ENCODE data around the gene TSHZ2.
A peak's percentile ranks its signal among the peaks of the same experiment; 100 is the strongest.

Gene TSHZ2

DNA sequence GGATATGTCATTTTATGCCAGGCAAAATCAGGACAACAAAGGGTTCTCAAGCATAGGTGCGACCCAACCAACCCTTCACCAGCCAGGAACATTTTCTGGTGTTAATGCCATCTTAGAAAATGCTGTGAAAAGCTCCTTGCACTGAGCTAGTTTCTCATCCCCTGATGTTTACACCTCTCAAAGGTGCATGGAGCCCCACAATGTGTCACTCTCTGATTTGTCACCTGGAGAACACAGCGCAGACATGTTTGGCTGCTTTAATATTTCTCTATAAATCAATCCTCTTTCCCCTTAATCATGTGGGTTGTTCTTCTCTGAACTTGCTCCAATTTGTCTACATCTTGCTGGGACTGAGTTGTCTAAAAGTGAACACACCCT is 244.3 kb downstream of the TSHZ2 start:
- no peak for DNase-seq

DNA sequence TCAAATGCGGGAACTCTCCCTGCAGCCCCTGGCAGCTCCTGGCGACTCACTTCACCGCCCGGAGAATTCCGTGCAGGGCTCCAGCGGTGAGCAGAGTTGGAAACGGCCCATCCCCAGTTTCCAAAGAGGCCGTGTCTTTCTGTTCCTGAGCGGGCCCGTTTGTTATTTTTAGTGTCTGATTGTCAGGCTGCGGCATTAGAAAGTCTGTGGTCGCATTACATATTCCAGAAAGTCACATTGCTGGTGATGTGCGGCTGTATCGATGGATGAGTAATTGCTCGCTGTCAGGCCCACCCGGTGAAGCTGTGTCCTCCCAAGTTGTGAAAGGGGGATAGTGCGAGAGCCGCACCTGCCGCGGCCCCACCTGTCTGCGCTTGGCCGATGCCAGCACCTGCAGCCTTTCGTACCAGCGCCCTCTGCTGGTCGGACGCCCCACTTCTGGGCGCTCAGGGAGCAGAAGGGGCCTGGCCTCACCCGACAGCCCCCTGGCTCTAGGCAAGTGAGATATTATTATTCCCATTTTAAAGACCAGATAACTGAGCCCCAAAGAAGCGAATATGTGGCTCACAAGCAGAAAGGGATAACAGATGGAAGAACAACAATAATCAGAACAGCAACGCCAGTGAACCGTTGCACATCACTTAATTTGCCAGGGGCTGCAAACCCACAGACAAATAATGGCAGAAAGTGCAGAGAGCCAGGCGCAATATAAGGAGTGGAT is 244.9 kb downstream of the TSHZ2 start:
- DNase-seq: peak; percentile 94

DNA sequence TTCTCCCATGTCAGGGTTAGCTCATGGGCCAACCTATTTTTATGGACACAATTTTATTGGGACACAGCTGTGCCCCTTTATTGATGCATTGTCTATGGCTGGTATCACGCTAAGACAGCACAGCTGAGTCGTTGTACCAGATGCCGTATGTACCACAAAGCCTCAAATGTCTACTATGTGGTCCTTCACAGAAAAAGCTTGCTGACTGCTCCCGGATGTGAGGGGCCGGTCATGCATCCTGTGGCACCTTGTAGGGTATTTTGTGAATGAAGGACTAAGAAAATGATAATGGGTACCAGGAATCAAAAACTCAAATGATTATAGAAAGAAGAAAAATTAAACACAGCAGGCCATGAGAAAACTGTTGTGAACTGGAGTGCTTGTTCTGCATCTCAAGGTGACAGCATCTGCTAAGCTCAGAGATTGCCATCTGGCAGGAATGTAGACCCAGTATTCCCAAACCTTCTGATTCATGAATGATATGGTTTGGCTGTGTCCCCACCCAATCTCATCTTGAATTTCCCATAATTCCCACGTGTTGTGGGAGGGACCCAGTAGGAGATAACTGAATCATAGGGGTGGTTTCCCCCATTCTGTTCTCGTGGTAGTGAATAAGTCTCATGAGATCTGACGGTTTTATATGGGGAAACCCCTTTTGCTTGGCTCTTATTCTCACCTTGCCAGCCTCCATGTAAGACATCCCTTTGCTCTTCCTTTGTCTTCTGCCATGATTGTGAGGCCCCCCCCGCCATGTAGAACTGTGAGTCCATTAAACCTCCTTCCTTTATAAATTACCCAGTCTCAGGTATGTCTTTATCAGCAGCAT is 248.5 kb downstream of the TSHZ2 start:
- no peak for DNase-seq

DNA sequence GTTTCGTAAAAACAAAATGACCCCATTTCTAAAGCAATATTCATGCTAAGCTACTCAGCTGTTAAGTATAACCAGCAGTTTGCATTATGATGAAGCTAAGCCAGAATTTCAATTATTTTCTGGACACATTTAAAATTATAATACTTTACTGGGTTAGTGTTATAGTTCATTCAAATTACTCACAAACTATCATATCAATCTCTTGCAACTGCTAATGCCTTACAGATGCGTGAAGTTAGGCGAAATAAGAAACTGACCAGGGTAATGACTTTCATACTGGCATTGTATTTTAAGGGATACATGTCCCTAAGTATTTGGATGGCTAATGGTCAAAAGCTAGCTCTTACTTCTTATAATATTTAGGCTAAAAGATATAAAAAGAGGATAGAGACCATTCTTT is 249.6 kb downstream of the TSHZ2 start:
- DNase-seq: no peak

GRCh38 chr20:53222416-53222815 is 250.3 kb downstream of the TSHZ2 start:
- no peak for DNase-seq

GRCh38 chr20:53222932-53223331 is 250.8 kb downstream of the TSHZ2 start:
- no peak for DNase-seq

DNA sequence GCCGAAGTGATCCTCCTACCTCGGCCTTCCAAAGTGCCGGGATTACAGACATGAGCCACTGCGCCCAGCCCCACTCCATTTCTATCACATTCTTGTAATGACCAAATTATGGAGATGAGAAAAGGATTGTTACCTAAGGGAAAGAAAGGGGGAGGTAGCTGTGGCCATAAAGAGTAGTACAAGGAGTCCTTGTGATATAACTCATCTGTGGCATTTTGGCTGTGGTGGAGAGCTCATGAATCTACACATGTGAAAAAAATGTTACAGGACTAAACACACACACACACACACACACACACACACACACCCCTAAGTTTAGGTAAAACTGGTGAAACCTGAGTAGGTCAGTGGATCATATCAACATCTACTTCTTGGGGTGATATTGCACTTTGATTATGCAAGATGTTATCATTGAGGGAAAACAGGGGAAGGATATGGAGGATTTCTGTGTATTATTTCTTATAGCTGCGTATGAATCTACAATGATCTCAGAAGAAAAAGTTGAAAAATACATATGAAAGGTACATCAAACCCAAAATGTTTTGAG is 251.5 kb downstream of the TSHZ2 start:
- DNase-seq: no peak

- DNase-seq: no peak
Measured at GRCh38 chr20:53224851-53225250, 252.7 kb downstream of the TSHZ2 start.

DNA sequence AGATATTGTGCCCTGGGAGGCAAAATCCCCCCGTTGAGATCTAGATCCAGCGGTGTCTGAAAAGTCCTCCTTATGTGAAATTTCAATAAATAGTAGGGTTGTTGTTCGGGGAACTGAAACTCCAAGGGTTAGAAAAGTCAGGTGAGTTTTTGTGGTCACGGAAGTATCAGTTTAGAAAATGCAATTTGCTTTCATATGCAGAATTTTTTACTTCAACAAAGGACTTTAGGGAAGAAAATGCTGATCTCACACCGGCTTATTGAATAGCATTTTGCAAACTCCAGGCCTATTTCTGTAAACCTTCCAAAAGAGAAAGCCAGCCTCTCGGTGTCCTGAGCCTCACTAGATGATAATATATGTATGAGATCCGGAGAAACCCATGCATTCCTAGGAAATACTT is 254.7 kb downstream of the TSHZ2 start:
- no peak for DNase-seq

- DNase-seq: no peak
Measured at GRCh38 chr20:53227523-53227922, 255.4 kb downstream of the TSHZ2 start.

GRCh38 chr20:53231061-53231460 is 258.9 kb downstream of the TSHZ2 start:
- DNase-seq: no peak

GRCh38 chr20:53237461-53237860 is 265.3 kb downstream of the TSHZ2 start:
- DNase-seq: no peak

- DNase-seq: no peak
Measured at GRCh38 chr20:53238121-53238660, 266.0 kb downstream of the TSHZ2 start.

- no peak for DNase-seq
Measured at GRCh38 chr20:53243152-53243551, 271.0 kb downstream of the TSHZ2 start.

- DNase-seq: no peak
Measured at GRCh38 chr20:53244711-53245110, 272.6 kb downstream of the TSHZ2 start.

DNA sequence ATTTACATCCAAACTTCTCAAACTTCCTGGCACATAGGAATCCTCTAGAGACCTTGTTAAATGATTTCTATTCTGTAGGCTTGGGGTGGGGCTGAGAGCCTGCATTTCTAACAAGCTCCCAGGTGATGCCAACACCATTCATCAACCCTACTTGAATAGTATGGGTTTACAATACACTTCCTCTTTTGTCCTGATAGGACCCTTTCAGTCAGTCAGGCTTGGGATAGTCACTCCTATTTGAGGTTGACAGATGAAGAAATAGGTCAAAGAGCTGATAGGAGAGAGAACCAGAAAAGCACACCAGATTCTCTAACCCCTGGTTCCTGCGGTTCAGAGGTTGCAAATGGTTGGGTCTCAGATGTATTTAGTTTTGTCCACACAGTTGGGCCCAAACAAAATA is 273.4 kb downstream of the TSHZ2 start:
- no peak for DNase-seq

- no peak for DNase-seq
Measured at GRCh38 chr20:53247468-53248103, 275.4 kb downstream of the TSHZ2 start.

DNA sequence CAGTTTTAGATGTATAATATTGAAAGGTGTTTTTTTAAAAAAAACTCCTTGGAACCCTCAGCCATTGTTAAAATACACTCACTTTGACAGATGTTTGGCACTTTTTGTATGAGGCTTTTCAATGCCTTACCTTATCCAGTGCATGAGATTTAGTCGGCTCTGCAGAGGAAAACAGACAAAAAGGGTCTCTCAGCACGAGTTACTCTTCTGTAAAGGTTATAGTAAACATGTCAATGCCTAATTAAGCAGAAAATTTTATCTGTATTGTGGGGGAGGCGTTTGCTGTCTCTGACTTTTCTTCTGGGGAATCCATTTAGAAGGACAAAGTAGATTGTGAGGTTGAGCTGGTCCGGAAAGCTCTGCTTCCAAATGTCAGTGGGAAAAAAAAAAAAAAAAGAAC is 278.3 kb downstream of the TSHZ2 start:
- no peak for DNase-seq

DNA sequence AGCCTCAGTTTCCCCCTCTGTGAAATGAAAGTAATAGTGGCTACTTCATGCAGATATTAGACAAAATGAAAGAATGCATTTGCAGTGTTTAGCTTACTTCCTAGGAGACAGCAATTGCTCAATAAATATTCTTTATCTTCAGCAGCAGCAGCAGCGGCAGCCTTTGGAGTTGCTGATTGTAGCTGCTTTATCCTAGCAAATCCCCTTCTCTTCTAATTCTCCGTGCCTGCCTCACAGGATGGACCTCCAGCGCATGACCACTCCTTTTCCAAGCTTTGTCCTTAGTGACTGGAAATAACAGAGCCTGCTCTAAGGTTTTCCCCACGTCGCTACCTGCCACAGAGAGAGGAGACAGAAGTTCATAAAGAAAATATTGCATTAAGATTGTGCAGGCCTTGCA is 279.8 kb downstream of the TSHZ2 start:
- no peak for DNase-seq

- DNase-seq: no peak
Measured at GRCh38 chr20:53253668-53254067, 281.5 kb downstream of the TSHZ2 start.

DNA sequence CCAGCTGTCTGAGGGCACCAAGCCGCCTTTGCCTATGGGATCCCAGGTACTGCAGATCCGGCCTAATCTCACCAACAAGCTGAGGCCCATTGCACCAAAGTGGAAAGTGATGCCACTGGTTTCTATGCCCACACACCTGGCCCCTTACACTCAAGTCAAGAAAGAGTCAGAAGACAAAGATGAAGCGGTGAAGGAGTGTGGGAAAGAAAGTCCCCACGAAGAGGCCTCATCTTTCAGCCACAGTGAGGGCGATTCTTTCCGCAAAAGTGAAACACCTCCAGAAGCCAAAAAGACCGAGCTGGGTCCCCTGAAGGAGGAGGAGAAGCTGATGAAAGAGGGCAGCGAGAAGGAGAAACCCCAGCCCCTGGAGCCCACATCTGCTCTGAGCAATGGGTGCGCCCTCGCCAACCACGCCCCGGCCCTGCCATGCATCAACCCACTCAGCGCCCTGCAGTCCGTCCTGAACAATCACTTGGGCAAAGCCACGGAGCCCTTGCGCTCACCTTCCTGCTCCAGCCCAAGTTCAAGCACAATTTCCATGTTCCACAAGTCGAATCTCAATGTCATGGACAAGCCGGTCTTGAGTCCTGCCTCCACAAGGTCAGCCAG is 283.0 kb downstream of the TSHZ2 start:
- DNase-seq: no peak

DNA sequence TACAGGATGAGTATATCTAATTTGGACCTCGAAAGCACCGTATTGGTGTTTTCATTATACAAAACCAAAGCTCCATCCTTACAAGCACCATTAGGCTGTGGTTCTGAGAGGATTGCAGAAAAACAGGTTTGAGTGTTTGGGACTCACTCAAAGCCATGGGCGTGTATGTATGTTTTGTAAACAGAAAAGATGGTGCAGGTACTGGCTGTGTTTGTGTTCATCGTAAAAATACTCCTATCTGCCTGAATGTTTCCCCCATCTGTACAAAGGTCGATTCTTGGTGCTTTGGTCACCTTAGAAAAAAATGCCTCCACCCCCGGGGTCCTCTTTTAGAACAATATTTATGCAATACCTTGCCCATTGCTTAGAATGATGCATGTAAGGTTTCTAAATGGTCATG is 286.6 kb downstream of the TSHZ2 start:
- no peak for DNase-seq

GRCh38 chr20:53260168-53260567 is 288.0 kb downstream of the TSHZ2 start:
- no peak for DNase-seq

Measured in activated effector memory CD4-positive, alpha-beta T cell treated with anti-CD3 and anti-CD28 coated beads, Interleukin-2, amount 50 U/mL, for 16 hours (primary cell).